ENCODE results near the gene C1QA. TPM values are rescaled to one million over a fixed set of nuclear protein-coding genes. Genes with fewer than 3 reads are reported as not detected.

The C1QA gene
- total and polyA plus RNA-seq, 10 of the 15 experiments (the other 5 are each of a cell fraction or from before 2014, with no cell fraction given): 0.59 TPM; not detected in 9

- in situ Hi-C loops (cut with MboI): no loop called here
- H3K27me3 ChIP-seq (replicated peaks in 1 of 2; ENCODE audit: control insufficient read depth in 2 of 2, insufficient read depth in 2 of 2, low read length in 1 of 2): peaks cover 2% of the 10 kb centered on the region in 2 experiments; a peak in 2 of 4 replicates
- H3K79me2 ChIP-seq (ENCODE audit: control insufficient read depth, insufficient read depth, low read length): no peaks in the 10 kb centered on the region
- FAIRE-seq: no peak
- no peaks in the 10 kb centered on the region for H3K9me3 ChIP-seq (replicated peaks; ENCODE audit: control insufficient read depth, insufficient read depth, low read length)
- no peaks in the 10 kb centered on the region for H4K20me1 ChIP-seq (ENCODE audit: control insufficient read depth, insufficient read depth)
- whole genome bisulfite sequencing (ENCODE audit: insufficient coverage, insufficient replicate concordance, low lambda C conversion rate, missing lambda C conversion rate): 0% methylated on average over 1 of the region's 1 CpG
- SMC1A ChIA-PET (ENCODE audit: uncharacterized antibody, unreplicated experiment): interaction anchor here (0.7 to 1.1 kb wide), 5 partner anchors 11 to 257 kb away, joined by 3 to 5 read pairs (median 4); no protein-coding TSS in a partner anchor
- no peak overlapping the region for H2AFZ ChIP-seq (ENCODE audit: control insufficient read depth, low read depth, low read length)
- no peak overlapping the region for H3K9ac ChIP-seq (ENCODE audit: control insufficient read depth, insufficient read depth, low read length)
- H3K36me3 ChIP-seq (ENCODE audit: control insufficient read depth in 2 of 2, insufficient read depth in 2 of 2, low read length in 1 of 2): no peaks in the 10 kb centered on the region
- RAD21 ChIA-PET (ENCODE audit: unreplicated experiment): interaction anchor here (1.2 kb wide), 1 partner anchor 256 kb away, joined by 4 read pairs; no protein-coding TSS in a partner anchor
- H3K4me1 ChIP-seq (ENCODE audit: control insufficient read depth, insufficient read depth, low read length): no peaks in the 10 kb centered on the region
- DNase-seq (ENCODE audit: low read depth, low spot score): no peak
- H3K4me3 ChIP-seq: no peak overlapping the region
- CTCF ChIA-PET: interaction anchor here (0.7 to 2.1 kb wide), 11 partner anchors 11 to 259 kb away, joined by 3 to 8 read pairs (median 5); no protein-coding TSS in a partner anchor
- no peak overlapping the region for H3K4me2 ChIP-seq (ENCODE audit: control insufficient read depth, insufficient read depth)
- no peak overlapping the region for H3K27ac ChIP-seq (ENCODE audit: control insufficient read depth, insufficient read depth)
- no TSS peak for BruUV-seq (replicated peaks)
- POLR2A ChIA-PET: no interaction called here
- intact Hi-C loops (cut with micrococcal nuclease; ENCODE audit: unreplicated experiment): loop anchor here (1.0 kb wide), 2 partner anchors 256 to 290 kb away; no protein-coding TSS in a partner anchor
- no peak for ATAC-seq
- TF ChIP-seq SRF (IDR thresholded peaks at IDR 0.05; ENCODE audit: low read depth in 2 of 2, low read length in 2 of 2): no peak
- no peak for TF ChIP-seq LARP7 (IDR thresholded peaks at IDR 0.05)
- TF ChIP-seq ETV6 (conservative IDR thresholded peaks at IDR 0.05 in 1 of 2, IDR thresholded peaks at IDR 0.05 in 1 of 2; ENCODE audit: borderline replicate concordance in 1 of 2, low read depth in 1 of 2): no peak
- no peak for TF ChIP-seq ZNF274 (IDR thresholded peaks at IDR 0.05; ENCODE audit: insufficient read depth, insufficient read length)
- TF ChIP-seq TARDBP (IDR thresholded peaks at IDR 0.05; ENCODE audit: borderline replicate concordance): no peak
- no peak for TF ChIP-seq ZBTB4 (CRISPR knock-in tag; IDR thresholded peaks at IDR 0.05)
- TF ChIP-seq PAX8 (IDR thresholded peaks at IDR 0.05): no peak
- no peak for TF ChIP-seq CUX1 (IDR thresholded peaks at IDR 0.05; ENCODE audit: insufficient replicate concordance, low read depth, low read length)
- no peak for TF ChIP-seq TCF7 (IDR thresholded peaks at IDR 0.05; ENCODE audit: borderline replicate concordance)
- no peak for TF ChIP-seq IKZF2 (IDR thresholded peaks at IDR 0.05)
- TF ChIP-seq NR2C2 (IDR thresholded peaks at IDR 0.05; ENCODE audit: borderline replicate concordance, control insufficient read depth, insufficient read length, low read depth): no peak
- TF ChIP-seq YBX1 (IDR thresholded peaks at IDR 0.05): no peak
- TF ChIP-seq DPF2 (IDR thresholded peaks at IDR 0.05): no peak
- TF ChIP-seq YY1 (IDR thresholded peaks at IDR 0.05; ENCODE audit: low read depth, low read length): no peak
- TF ChIP-seq RAD21 (IDR thresholded peaks at IDR 0.05; ENCODE audit: insufficient read depth, low read depth, low read length): no peak
- TF ChIP-seq STAT3 (IDR thresholded peaks at IDR 0.05; ENCODE audit: low read depth, low read length): no peak
- no peak for TF ChIP-seq WRNIP1 (IDR thresholded peaks at IDR 0.05; ENCODE audit: borderline replicate concordance, low read depth, low read length)
- TF ChIP-seq ZNF24 (IDR thresholded peaks at IDR 0.05): no peak
- TF ChIP-seq KDM1A (IDR thresholded peaks at IDR 0.05; ENCODE audit: borderline replicate concordance): no peak
Observed at GRCh38 chr1:22674410-22674749, 38.0 kb downstream of the C1QA start.
